ENCODE measurements around the gene GTF2H3.
A peak's percentile ranks its signal among the peaks of the same experiment; 100 is the strongest.
"Not testable (repeated sequence)": the region's sequence is repeated elsewhere in the genome, so short reads cannot be mapped to it uniquely, and the experiment has no call there.

GTF2H3 gene

GRCh38 chr12:123633379-123634141 is at the start of gene GTF2H3, which contains the start of gene EIF2B1:
TSS of gene GTF2H3 (plus strand) at chr12:123633829. CDS start at chr12:123633860, 31 bp downstream.
TSS of gene EIF2B1 (minus strand) at chr12:123633686. CDS start at chr12:123633557, 129 bp downstream.
- DNase-seq (ENCODE audit: low read depth in 1 of 2, low spot score in 1 of 2) = peak; percentile 86 to 93

GRCh38 chr12:123591702-123592481 is 41.7 kb upstream of the GTF2H3 start:
- DNase-seq (ENCODE audit: low read depth in 1 of 2, low spot score in 1 of 2) = no peak

- DNase-seq (ENCODE audit: low read depth in 1 of 2, low spot score in 1 of 2) = no peak
Measured at GRCh38 chr12:123595729-123596128, 37.9 kb upstream of the GTF2H3 start.

GRCh38 chr12:123597100-123597499 is 36.5 kb upstream of the GTF2H3 start:
- DNase-seq (ENCODE audit: low read depth in 1 of 2, low spot score in 1 of 2) = no peak

GRCh38 chr12:123598522-123598921 is 35.1 kb upstream of the GTF2H3 start:
- no peak for DNase-seq (ENCODE audit: low read depth in 1 of 2, low spot score in 1 of 2)

DNA sequence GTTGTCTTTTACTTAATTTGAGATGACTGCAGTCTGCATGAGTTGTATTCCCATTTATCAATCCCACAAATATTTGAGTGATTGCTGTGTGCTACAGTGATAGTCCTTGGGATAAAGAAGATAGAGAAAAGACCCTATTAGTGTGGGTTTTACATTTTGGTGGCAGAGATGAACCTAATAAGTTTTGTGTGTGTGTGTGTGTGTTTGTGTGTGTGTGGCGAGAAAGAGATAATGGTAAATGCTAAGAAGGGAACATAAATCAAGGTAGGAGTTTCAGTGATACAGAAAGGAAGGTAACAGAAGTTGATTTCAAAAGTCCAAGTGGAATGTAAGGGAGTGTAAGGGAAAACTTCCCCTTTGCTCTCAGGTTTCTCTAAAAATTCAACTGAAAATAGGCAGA is 34.3 kb upstream of the GTF2H3 start:
- DNase-seq (ENCODE audit: low read depth in 1 of 2, low spot score in 1 of 2) = no peak

DNA sequence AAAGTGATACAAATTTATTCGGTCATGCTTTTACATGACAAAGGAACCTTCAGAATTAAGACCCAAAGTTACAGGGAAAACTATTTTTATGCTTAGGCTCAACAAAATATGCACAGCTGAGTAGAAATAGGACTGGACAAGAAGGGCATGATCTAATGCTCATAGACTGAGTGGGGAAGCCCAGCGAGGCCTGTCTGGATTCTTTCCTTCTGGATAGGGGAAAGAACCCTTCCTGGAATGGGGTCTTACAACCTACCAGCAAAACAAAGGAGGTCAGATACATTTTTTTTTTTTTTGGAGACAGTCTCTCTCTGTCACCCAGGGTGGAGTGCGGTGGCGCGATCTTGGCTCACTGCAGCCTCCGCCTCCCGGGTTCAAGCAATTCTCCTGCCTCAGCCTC is 33.9 kb upstream of the GTF2H3 start:
- DNase-seq (ENCODE audit: low read depth in 1 of 2, low spot score in 1 of 2) = no peak

GRCh38 chr12:123601602-123602489 is 31.8 kb upstream of the GTF2H3 start, which contains the start of gene DDX55:
TSS of gene DDX55 (plus strand) at chr12:123602099. CDS start at chr12:123602149, 50 bp downstream.
- peak; percentile 67 to 78 for DNase-seq (ENCODE audit: low read depth in 1 of 2, low spot score in 1 of 2)

- no peak for DNase-seq (ENCODE audit: low read depth in 1 of 2, low spot score in 1 of 2)
Measured at GRCh38 chr12:123602651-123603195, 30.9 kb upstream of the GTF2H3 start.

DNA sequence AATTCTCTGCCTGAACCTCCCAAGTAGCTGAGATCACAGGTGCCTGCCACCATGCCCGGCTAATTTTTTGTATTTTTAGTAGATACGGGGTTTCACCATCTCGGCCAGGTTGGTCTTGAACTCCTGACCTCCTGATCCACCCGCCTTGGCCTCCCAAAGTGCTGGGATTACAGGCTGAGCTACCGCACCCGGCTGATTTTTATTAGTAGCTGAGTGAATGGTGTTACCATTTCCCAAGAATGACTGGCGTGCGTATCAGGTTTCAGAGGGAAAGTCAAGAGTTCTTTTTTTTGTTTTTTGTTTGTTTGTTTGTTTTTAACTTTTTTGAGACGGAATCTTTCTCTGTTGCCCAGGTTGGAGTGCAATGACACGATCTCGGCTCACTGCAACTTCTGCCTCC is 30.1 kb upstream of the GTF2H3 start:
- DNase-seq (ENCODE audit: low read depth in 1 of 2, low spot score in 1 of 2) = not testable (repeated sequence)

DNA sequence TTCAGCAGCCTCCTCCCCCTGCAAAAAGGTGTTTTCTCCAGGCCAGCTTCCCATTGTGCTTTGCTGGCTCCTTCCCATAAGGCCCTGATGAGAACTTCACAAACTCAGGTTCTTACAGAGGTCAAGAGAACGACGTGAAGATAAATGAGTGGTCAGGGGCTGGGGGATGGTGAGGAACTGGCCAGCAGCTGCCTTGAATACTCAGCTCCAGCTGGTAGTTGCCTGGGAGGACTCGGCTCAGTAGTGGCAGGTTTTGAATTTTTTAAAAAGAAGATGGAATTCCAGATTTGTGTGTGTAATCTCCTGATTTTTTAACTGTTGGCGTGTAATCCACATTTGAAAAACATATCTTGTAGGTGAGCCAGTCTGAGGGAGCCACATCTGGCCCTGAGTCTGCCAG is 25.9 kb upstream of the GTF2H3 start:
- DNase-seq (ENCODE audit: low read depth in 1 of 2, low spot score in 1 of 2) = no peak

GRCh38 chr12:123608182-123608581 is 25.4 kb upstream of the GTF2H3 start:
- no peak for DNase-seq (ENCODE audit: low read depth in 1 of 2, low spot score in 1 of 2)

DNA sequence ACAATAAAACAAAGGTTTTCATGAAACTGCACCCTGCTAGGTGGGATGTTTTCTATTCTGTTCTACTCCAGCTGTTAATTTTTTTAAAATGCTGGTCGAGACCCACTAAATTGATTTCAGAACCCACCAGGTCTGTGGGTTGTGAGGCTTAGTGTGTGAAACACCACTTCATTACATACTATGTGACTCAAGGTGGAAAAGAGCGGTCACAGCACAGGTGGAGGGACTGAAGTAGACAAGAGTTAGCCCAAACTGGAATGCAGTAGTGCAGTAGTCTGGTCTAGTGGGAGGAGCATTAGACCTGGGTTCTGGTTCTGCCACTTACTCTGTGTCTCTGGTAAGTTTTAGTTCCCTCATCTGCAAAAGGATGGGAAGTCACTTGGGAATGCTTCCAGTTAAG is 19.5 kb upstream of the GTF2H3 start:
- no peak for DNase-seq (ENCODE audit: low read depth in 1 of 2, low spot score in 1 of 2)

DNA sequence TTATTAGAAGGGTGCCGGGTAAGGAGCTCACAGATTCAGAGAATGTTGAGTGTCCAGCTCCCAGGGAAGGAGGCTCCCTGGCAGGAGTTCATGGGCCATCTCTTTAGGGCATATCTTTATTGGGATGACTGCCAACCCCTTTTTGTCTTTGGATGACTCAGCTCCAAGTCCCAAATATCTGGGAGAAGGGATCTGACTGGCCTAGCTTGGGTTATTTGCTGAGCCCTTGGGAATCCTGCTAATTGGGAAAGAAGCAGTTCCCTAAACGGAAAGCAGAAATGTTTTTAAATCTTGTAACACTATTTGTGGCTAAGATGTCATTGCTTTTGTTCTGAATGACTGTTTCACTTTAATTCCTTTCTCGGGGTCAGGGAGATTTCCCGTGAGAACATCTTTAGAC is 19.1 kb upstream of the GTF2H3 start:
- DNase-seq (ENCODE audit: low read depth in 1 of 2, low spot score in 1 of 2) = no peak

DNA sequence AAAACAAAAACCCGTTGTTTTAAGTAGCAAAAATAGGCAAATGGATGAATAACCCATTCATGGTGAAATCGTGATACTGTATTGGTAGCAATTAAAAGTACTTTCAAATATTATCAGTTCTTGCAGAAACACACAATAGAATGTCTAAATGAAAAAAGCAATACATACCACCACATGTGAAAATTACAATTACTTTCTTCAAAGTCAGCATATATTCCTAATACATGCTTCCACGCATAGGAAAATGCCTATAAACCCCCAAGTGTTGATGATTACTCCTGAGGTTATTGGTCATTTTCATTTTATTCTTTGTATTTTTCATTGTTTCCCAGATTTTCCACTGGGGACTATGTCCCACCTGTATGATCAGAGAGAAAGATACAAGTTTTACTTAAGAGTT is 16.5 kb upstream of the GTF2H3 start:
- no peak for DNase-seq (ENCODE audit: low read depth in 1 of 2, low spot score in 1 of 2)

GRCh38 chr12:123617580-123617979 is 16.0 kb upstream of the GTF2H3 start:
- DNase-seq (ENCODE audit: low read depth in 1 of 2, low spot score in 1 of 2) = no peak

GRCh38 chr12:123621101-123621500 is 12.5 kb upstream of the GTF2H3 start:
- DNase-seq (ENCODE audit: low read depth in 1 of 2, low spot score in 1 of 2) = no peak

GRCh38 chr12:123621619-123622530 is 11.8 kb upstream of the GTF2H3 start:
- no peak for DNase-seq (ENCODE audit: low read depth in 1 of 2, low spot score in 1 of 2)

DNA sequence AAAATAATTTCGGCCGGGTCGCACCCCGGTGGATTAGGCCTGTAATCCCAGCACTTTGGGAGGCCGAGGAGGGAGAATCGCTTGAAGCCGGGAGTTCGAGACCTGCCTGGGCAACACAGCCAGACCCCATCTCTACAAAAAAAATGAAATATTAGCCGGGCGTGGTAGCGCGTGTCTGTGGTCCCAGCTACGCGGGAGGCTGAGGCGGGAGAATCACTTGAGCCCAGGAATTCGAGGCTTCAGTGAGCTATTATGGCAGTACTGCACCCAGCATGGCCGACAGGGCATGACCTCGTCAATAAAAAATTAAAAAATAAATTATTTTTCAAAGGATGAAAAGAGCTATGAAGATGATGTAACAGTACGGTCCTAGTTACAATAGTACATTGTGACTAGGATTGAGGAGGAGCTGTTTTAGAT is 523 bp downstream of the GTF2H3 start:
- no peak for DNase-seq (ENCODE audit: low read depth in 1 of 2, low spot score in 1 of 2)

- no peak for DNase-seq (ENCODE audit: low read depth in 1 of 2, low spot score in 1 of 2)
Measured at GRCh38 chr12:123643911-123644310, 10.3 kb downstream of the GTF2H3 start.

Data from stimulated activated CD4-positive, alpha-beta T cell treated with anti-CD3 and anti-CD28 coated beads, Interleukin-15, amount 100 ng/mL, for 1 hour (primary cell).